Measurements from ENCODE around the gene DSG2.
"Not testable (repeated sequence)": the region's sequence is repeated elsewhere in the genome, so short reads cannot be mapped to it uniquely, and the experiment has no call there.

Gene DSG2

GRCh38 chr18:31497836-31498573 is at the start of gene DSG2:
TSS of gene DSG2 (plus strand) at chr18:31498177. CDS start at chr18:31498252, 75 bp downstream.
- DNase-seq: peak; percentile 39

GRCh38 chr18:31450409-31450808 is 47.6 kb upstream of the DSG2 start:
- no peak for DNase-seq

- no peak for DNase-seq
Measured at GRCh38 chr18:31451625-31452024, 46.4 kb upstream of the DSG2 start.

GRCh38 chr18:31454066-31454708 is 43.8 kb upstream of the DSG2 start:
- no peak for DNase-seq

- DNase-seq: no peak
Measured at GRCh38 chr18:31469629-31470028, 28.3 kb upstream of the DSG2 start.

GRCh38 chr18:31478688-31479087 is 19.3 kb upstream of the DSG2 start:
- no peak for DNase-seq

GRCh38 chr18:31482051-31482450 is 15.9 kb upstream of the DSG2 start:
- DNase-seq: no peak

GRCh38 chr18:31483396-31483795 is 14.6 kb upstream of the DSG2 start:
- no peak for DNase-seq

- no peak for DNase-seq
Measured at GRCh38 chr18:31484461-31484860, 13.5 kb upstream of the DSG2 start.

GRCh38 chr18:31486165-31486564 is 11.8 kb upstream of the DSG2 start:
- DNase-seq: no peak

GRCh38 chr18:31487246-31488015 is 10.5 kb upstream of the DSG2 start:
- no peak for DNase-seq

- no peak for DNase-seq
Measured at GRCh38 chr18:31489311-31489710, 8.7 kb upstream of the DSG2 start.

GRCh38 chr18:31490387-31490786 is 7.6 kb upstream of the DSG2 start:
- DNase-seq: no peak

GRCh38 chr18:31490833-31491232 is 7.1 kb upstream of the DSG2 start:
- no peak for DNase-seq

- no peak for DNase-seq
Measured at GRCh38 chr18:31491586-31491985, 6.4 kb upstream of the DSG2 start.

- no peak for DNase-seq
Measured at GRCh38 chr18:31492671-31493070, 5.3 kb upstream of the DSG2 start.

- no peak for DNase-seq
Measured at GRCh38 chr18:31493171-31493570, 4.8 kb upstream of the DSG2 start.

GRCh38 chr18:31493941-31494340 is 4.0 kb upstream of the DSG2 start:
- no peak for DNase-seq

- not testable (repeated sequence) for DNase-seq
Measured at GRCh38 chr18:31494705-31495244, 3.2 kb upstream of the DSG2 start.

GRCh38 chr18:31497404-31497835 is 557 bp upstream of the DSG2 start:
- DNase-seq: no peak

GRCh38 chr18:31498574-31499524 is 872 bp downstream of the DSG2 start:
- no peak for DNase-seq

GRCh38 chr18:31500051-31500688 is 2.2 kb downstream of the DSG2 start:
- no peak for DNase-seq
